Fibroblast of lung (primary cell): ENCODE data around the gene PLEKHA6. TPM values are rescaled to one million over a fixed set of nuclear protein-coding genes. Genes with fewer than 3 reads are reported as not detected.

Experiments used
- DNase-seq, 2 donors: peaks; one replicate each; pipeline versions ENCODE4 v3.0.0 to v3.0.0-alpha.2; 2010; ENCODE audit warnings: low read depth in 2 of 2
- H2AFZ ChIP-seq: 2 replicates; pipeline ENCODE4 v1.5.1; 2012; ENCODE audit warnings: low read length, control low read depth, inconsistent platforms
- H3K27ac ChIP-seq: 2 replicates; pipeline ENCODE4 v1.5.1; 2011; ENCODE audit warnings: low read length, control low read depth; ENCODE audit not compliant: insufficient read depth
- H3K27me3 ChIP-seq: 2 replicates; pipeline ENCODE4 v1.5.1; 2011; ENCODE audit warnings: mild to moderate bottlenecking, low read length; ENCODE audit not compliant: control insufficient read depth, insufficient read depth
- H3K36me3 ChIP-seq: 2 replicates; pipeline ENCODE4 v1.5.1; 2011; ENCODE audit warnings: low read length; ENCODE audit not compliant: control insufficient read depth, insufficient read depth
- H3K4me1 ChIP-seq: 2 replicates; pipeline ENCODE4 v1.5.1; 2011; ENCODE audit warnings: low read length; ENCODE audit not compliant: control insufficient read depth, insufficient read depth; ENCODE audit errors: extremely low read depth
- H3K4me2 ChIP-seq: 2 replicates; pipeline ENCODE4 v1.5.1; 2011; ENCODE audit warnings: low read length, control low read depth; ENCODE audit not compliant: insufficient read depth; ENCODE audit errors: extremely low read depth
- H3K4me3 ChIP-seq, 4 experiments: fragments of 200-600 bp in 1 of 4; sonication (generic) in 1 of 4; replicated peaks in 1 of 4; 2 replicates each; pipeline ENCODE4 v1.5.1; 2011 to 2016; ENCODE audit warnings: low read length in 4 of 4, low read depth in 3 of 4, mild to moderate bottlenecking in 3 of 4, control low read depth in 2 of 4, inconsistent platforms in 1 of 4, mixed read lengths in 1 of 4; ENCODE audit not compliant: insufficient read depth in 1 of 4; ENCODE audit errors: control extremely low read depth in 1 of 4
- H3K79me2 ChIP-seq: 2 replicates; pipeline ENCODE4 v1.5.1; 2012; ENCODE audit warnings: mild to moderate bottlenecking, low read length, inconsistent platforms; ENCODE audit not compliant: control insufficient read depth, insufficient read depth
- H3K9ac ChIP-seq: 2 replicates; pipeline ENCODE4 v1.5.1; 2011; ENCODE audit warnings: mild to moderate bottlenecking, low read length, control low read depth; ENCODE audit not compliant: insufficient read depth
- H3K9me3 ChIP-seq: 2 replicates; pipeline ENCODE4 v1.5.1; 2012; ENCODE audit warnings: low read depth, low read length; ENCODE audit not compliant: control insufficient read depth, insufficient read depth
- H4K20me1 ChIP-seq: 2 replicates; pipeline ENCODE4 v1.5.1; 2011; ENCODE audit warnings: low read length; ENCODE audit not compliant: control insufficient read depth, insufficient read depth; ENCODE audit errors: extremely low read depth
- CTCF ChIP-seq, 2 donors: IDR thresholded peaks in 1 of 2; conservative IDR thresholded peaks in 1 of 2; 1 replicate in 1 of 2; 2 replicates in 1 of 2; pipeline ENCODE4 v1.5.1; 2011 to 2012; ENCODE audit warnings: low read length in 2 of 2, control low read depth in 1 of 2, inconsistent platforms in 1 of 2, low read depth in 1 of 2, mild to moderate bottlenecking in 1 of 2
- EZH2 ChIP-seq: IDR thresholded peaks from 2 replicates; pipeline ENCODE4 v1.5.1; 2012; ENCODE audit warnings: low read length, control low read depth, mild to moderate bottlenecking; ENCODE audit errors: missing control alignments
- polyA plus RNA-seq, 2 donors: library from polyadenylated mRNA; depleted of rRNA in 1 of 2; stranded (reverse) in 1 of 2; unstranded in 1 of 2; fragments of >200 nt; gene quantifications; 2 replicates each; pipeline ENCODE4 v1.2.1, GENCODE V29; 2011 to 2012; ENCODE audit warnings: missing spikeins in 1 of 2
- total RNA-seq: library from RNA; depleted of rRNA; stranded (reverse); fragments of >200 nt; gene quantifications from 2 replicates; pipeline ENCODE4 v1.2.1, GENCODE V29; 2014

Gene PLEKHA6
- total and polyA plus RNA-seq, 2 donors (not counting 1 experiment from before 2014, with no cell fraction given): 3.8 to 4.3 TPM

- no peak for DNase-seq
Measured at GRCh38 chr1:204355913-204356312, 3.8 kb downstream of the PLEKHA6 start.

GRCh38 chr1:204354579-204354978 is 5.2 kb downstream of the PLEKHA6 start:
- no peaks in the 10 kb centered on the region for H3K27me3 ChIP-seq
- TF ChIP-seq CTCF (conservative IDR thresholded peaks at IDR 0.05 in 1 of 2, IDR thresholded peaks at IDR 0.05 in 1 of 2; ENCODE audit: low read depth in 1 of 2, low read length in 2 of 2): no peak
- TF ChIP-seq EZH2: no peak
- no peak overlapping the region for H2AFZ ChIP-seq
- H3K79me2 ChIP-seq: no peaks in the 10 kb centered on the region
- H3K36me3 ChIP-seq: no peaks in the 10 kb centered on the region
- no peaks in the 10 kb centered on the region for H4K20me1 ChIP-seq
- no peak overlapping the region for H3K9ac ChIP-seq
- DNase-seq: no peak
- H3K4me1 ChIP-seq: peaks cover 12% of the 10 kb centered on the region
- H3K4me2 ChIP-seq: no peak overlapping the region
- no peak overlapping the region for H3K4me3 ChIP-seq
- H3K27ac ChIP-seq: no peak overlapping the region
- H3K9me3 ChIP-seq: no peaks in the 10 kb centered on the region

More at GRCh38 chr1:204355913-204356312, 3.8 kb downstream of the PLEKHA6 start:
- Histone ChIP-seq H3K4me1 (peaks cover 10% of the 10 kb centered on the region), H3K36me3 (no peaks in the 10 kb centered on the region), H3K27me3 (no peaks in the 10 kb centered on the region), H3K27ac (no peak overlapping the region), H3K4me2 (no peak overlapping the region), H3K9ac (no peak overlapping the region), H3K4me3 (no peak overlapping the region), H3K79me2 (no peaks in the 10 kb centered on the region), H4K20me1 (no peaks in the 10 kb centered on the region), H3K9me3 (no peaks in the 10 kb centered on the region), H2AFZ (no peak overlapping the region)
- TF ChIP-seq CTCF (conservative IDR thresholded peaks at IDR 0.05 in 1 of 2, IDR thresholded peaks at IDR 0.05 in 1 of 2; ENCODE audit: low read depth in 1 of 2, low read length in 2 of 2) (no peak), EZH2 (no peak)

- peaks cover 13% of the 10 kb centered on the region for H3K4me1 ChIP-seq
Measured at GRCh38 chr1:204353213-204353910, 6.4 kb downstream of the PLEKHA6 start.

More at GRCh38 chr1:204353213-204353910, 6.4 kb downstream of the PLEKHA6 start:
- H3K9me3 ChIP-seq: no peaks in the 10 kb centered on the region
- no peak overlapping the region for H3K4me2 ChIP-seq
- H3K27me3 ChIP-seq: no peaks in the 10 kb centered on the region
- no peaks in the 10 kb centered on the region for H3K36me3 ChIP-seq
- no peaks in the 10 kb centered on the region for H4K20me1 ChIP-seq
- no peaks in the 10 kb centered on the region for H3K79me2 ChIP-seq
- no peak overlapping the region for H2AFZ ChIP-seq
- H3K4me3 ChIP-seq: no peak overlapping the region
- TF ChIP-seq EZH2: no peak
- TF ChIP-seq CTCF (conservative IDR thresholded peaks at IDR 0.05 in 1 of 2, IDR thresholded peaks at IDR 0.05 in 1 of 2; ENCODE audit: low read depth in 1 of 2, low read length in 2 of 2): no peak
- no peak overlapping the region for H3K27ac ChIP-seq
- H3K9ac ChIP-seq: no peak overlapping the region
- no peak for DNase-seq
